ENCODE results near the gene IGSF3.
"Not testable (repeated sequence)": the region's sequence is repeated elsewhere in the genome, so short reads cannot be mapped to it uniquely, and the experiment has no call there.

The IGSF3 gene

GRCh38 chr1:116590359-116591005 lies 77.1 kb downstream of the IGSF3 start:
- not testable (repeated sequence) for H2AK5ac ChIP-seq (ENCODE audit: low read length); H3K9ac ChIP-seq (ENCODE audit: low read length); H4K5ac ChIP-seq (ENCODE audit: low read length); H3K4me3 ChIP-seq (ENCODE audit: low read length); H3K79me2 ChIP-seq (ENCODE audit: control insufficient read depth, insufficient read depth, low read length); H3K4me1 ChIP-seq (ENCODE audit: control insufficient read depth, low read depth, low read length); H4K8ac ChIP-seq (ENCODE audit: low read depth, low read length); H3K18ac ChIP-seq (ENCODE audit: low read length); H3K36me3 ChIP-seq (ENCODE audit: control insufficient read depth, insufficient read depth, low read length); H3K27ac ChIP-seq (ENCODE audit: low read depth, low read length); DNase-seq; H3K23ac ChIP-seq (ENCODE audit: low read length); H3K56ac ChIP-seq (ENCODE audit: low read length); H3K79me1 ChIP-seq (ENCODE audit: low read length); H2BK15ac ChIP-seq (replicated peaks; ENCODE audit: low read depth); H3K27me3 ChIP-seq (ENCODE audit: insufficient read depth, low read length, poor library complexity); H2BK120ac ChIP-seq (ENCODE audit: low read depth, low read length); H2BK5ac ChIP-seq (ENCODE audit: low read length); H3K4me2 ChIP-seq (ENCODE audit: low read length); H3K4ac ChIP-seq (ENCODE audit: low read depth, low read length)
- WGBS (ENCODE audit: extremely low coverage, insufficient coverage, low lambda C conversion rate): no CpG with 5 or more reads among the region's 6 CpGs

DNA sequence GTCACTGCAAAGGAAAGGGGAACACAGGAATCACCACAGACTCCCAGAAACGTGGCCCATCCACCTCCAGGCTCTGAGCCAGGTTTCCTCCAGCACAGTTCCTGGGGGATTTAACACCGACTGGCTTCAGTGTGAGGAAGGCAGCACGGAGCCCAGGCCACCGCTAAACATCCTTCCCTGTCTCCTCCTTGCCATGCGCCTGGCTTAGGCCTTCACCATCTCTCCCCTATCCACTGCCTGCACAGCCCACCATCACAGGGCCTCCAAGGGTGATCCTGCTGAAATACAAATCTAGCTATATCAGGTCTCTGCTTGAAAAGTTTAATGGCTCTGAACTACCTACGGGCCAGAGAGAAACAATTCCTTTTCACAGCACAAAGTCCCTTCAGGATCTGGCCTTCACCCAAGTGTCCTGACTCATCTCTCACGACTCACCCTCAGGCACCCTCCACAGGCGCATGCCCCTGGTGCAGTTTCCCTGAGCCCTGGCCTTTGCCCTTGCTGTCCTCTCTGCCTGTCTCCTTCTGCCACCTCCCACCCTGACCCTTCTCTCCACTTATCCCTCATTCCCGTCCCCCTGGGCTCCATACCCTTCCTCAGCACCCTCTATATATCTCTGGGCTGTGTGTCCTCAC lies 78.3 kb downstream of the IGSF3 start:
- not testable (repeated sequence) for H2AK5ac ChIP-seq (ENCODE audit: low read length); DNase-seq; H3K4me3 ChIP-seq (ENCODE audit: low read length); H3K23ac ChIP-seq (ENCODE audit: low read length); H4K8ac ChIP-seq (ENCODE audit: low read depth, low read length); H3K4me1 ChIP-seq (ENCODE audit: control insufficient read depth, low read depth, low read length); H3K9ac ChIP-seq (ENCODE audit: low read length); H2BK120ac ChIP-seq (ENCODE audit: low read depth, low read length); H3K27me3 ChIP-seq (ENCODE audit: insufficient read depth, low read length, poor library complexity); H2BK15ac ChIP-seq (replicated peaks; ENCODE audit: low read depth); H3K36me3 ChIP-seq (ENCODE audit: control insufficient read depth, insufficient read depth, low read length); H4K5ac ChIP-seq (ENCODE audit: low read length); H3K79me1 ChIP-seq (ENCODE audit: low read length); H3K4me2 ChIP-seq (ENCODE audit: low read length); H3K27ac ChIP-seq (ENCODE audit: low read depth, low read length); H3K56ac ChIP-seq (ENCODE audit: low read length); H3K18ac ChIP-seq (ENCODE audit: low read length); H2BK5ac ChIP-seq (ENCODE audit: low read length); H3K4ac ChIP-seq (ENCODE audit: low read depth, low read length); H3K79me2 ChIP-seq (ENCODE audit: control insufficient read depth, insufficient read depth, low read length)
- WGBS (ENCODE audit: extremely low coverage, insufficient coverage, low lambda C conversion rate): no CpG with 5 or more reads among the region's 9 CpGs

- Histone ChIP-seq H4K5ac (ENCODE audit: low read length) (no peak overlapping the region), H3K79me1 (ENCODE audit: low read length) (no peaks in the 10 kb centered on the region), H3K36me3 (ENCODE audit: control insufficient read depth, insufficient read depth, low read length) (no peaks in the 10 kb centered on the region), H3K9ac (ENCODE audit: low read length) (no peak overlapping the region), H3K4me3 (ENCODE audit: low read length) (no peak overlapping the region), H3K4ac (ENCODE audit: low read depth, low read length) (no peak overlapping the region), H3K18ac (ENCODE audit: low read length) (no peak overlapping the region), H2BK120ac (ENCODE audit: low read depth, low read length) (no peak overlapping the region), H4K8ac (ENCODE audit: low read depth, low read length) (no peak overlapping the region), H3K27me3 (ENCODE audit: insufficient read depth, low read length, poor library complexity) (no peaks in the 10 kb centered on the region), H3K56ac (ENCODE audit: low read length) (no peak overlapping the region), H2AK5ac (ENCODE audit: low read length) (no peak overlapping the region), H3K23ac (ENCODE audit: low read length) (no peak overlapping the region), H3K4me1 (ENCODE audit: control insufficient read depth, low read depth, low read length) (no peaks in the 10 kb centered on the region), H3K79me2 (ENCODE audit: control insufficient read depth, insufficient read depth, low read length) (no peaks in the 10 kb centered on the region), H2BK15ac (replicated peaks; ENCODE audit: low read depth) (no peak overlapping the region), H2BK5ac (ENCODE audit: low read length) (no peak overlapping the region), H3K4me2 (ENCODE audit: low read length) (no peak overlapping the region), H3K27ac (ENCODE audit: low read depth, low read length) (no peak overlapping the region)
- no CpG with 5 or more reads among the region's 5 CpGs for WGBS (ENCODE audit: extremely low coverage, insufficient coverage, low lambda C conversion rate)
- DNase-seq: no peak
Measured at GRCh38 chr1:116587501-116588227, 79.9 kb downstream of the IGSF3 start.

DNA sequence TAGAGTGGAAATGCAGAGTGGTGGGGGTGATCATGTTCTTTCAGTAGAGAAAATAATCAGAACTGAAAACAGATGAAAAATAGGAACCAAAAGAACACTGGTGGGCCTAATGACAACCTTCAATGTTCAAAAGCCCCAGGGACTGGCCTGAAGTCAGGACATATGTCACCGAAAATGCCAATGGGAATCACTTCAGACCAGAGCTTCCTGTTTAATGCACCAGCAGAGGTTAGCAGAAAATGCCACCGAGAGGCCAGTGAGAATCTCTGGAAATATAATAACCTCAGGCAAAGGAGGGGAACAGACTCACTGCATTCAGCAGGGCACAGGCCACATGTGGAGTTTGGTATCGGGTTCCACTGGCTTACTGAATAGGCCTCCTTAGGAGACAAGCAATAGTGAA lies 80.8 kb downstream of the IGSF3 start:
- H3K27me3 ChIP-seq (ENCODE audit: insufficient read depth, low read length, poor library complexity): no peaks in the 10 kb centered on the region
- H3K18ac ChIP-seq (ENCODE audit: low read length): no peak overlapping the region
- no peak overlapping the region for H3K4me2 ChIP-seq (ENCODE audit: low read length)
- H3K79me2 ChIP-seq (ENCODE audit: control insufficient read depth, insufficient read depth, low read length): no peaks in the 10 kb centered on the region
- H4K8ac ChIP-seq (ENCODE audit: low read depth, low read length): no peak overlapping the region
- no peak overlapping the region for H2BK120ac ChIP-seq (ENCODE audit: low read depth, low read length)
- whole genome bisulfite sequencing (ENCODE audit: extremely low coverage, insufficient coverage, low lambda C conversion rate): no CpG with 5 or more reads among the region's 3 CpGs
- H3K23ac ChIP-seq (ENCODE audit: low read length): no peak overlapping the region
- no peak overlapping the region for H3K56ac ChIP-seq (ENCODE audit: low read length)
- H3K4ac ChIP-seq (ENCODE audit: low read depth, low read length): no peak overlapping the region
- H2BK5ac ChIP-seq (ENCODE audit: low read length): no peak overlapping the region
- H3K9ac ChIP-seq (ENCODE audit: low read length): no peak overlapping the region
- peak; percentile 16 for DNase-seq
- no peak overlapping the region for H2BK15ac ChIP-seq (replicated peaks; ENCODE audit: low read depth)
- H4K5ac ChIP-seq (ENCODE audit: low read length): no peak overlapping the region
- no peaks in the 10 kb centered on the region for H3K36me3 ChIP-seq (ENCODE audit: control insufficient read depth, insufficient read depth, low read length)
- no peaks in the 10 kb centered on the region for H3K79me1 ChIP-seq (ENCODE audit: low read length)
- no peak overlapping the region for H3K4me3 ChIP-seq (ENCODE audit: low read length)
- H3K4me1 ChIP-seq (ENCODE audit: control insufficient read depth, low read depth, low read length): no peaks in the 10 kb centered on the region
- no peak overlapping the region for H3K27ac ChIP-seq (ENCODE audit: low read depth, low read length)
- H2AK5ac ChIP-seq (ENCODE audit: low read length): no peak overlapping the region

GRCh38 chr1:116585886-116586285 lies 81.6 kb downstream of the IGSF3 start:
- no peak overlapping the region for H3K9ac ChIP-seq (ENCODE audit: low read length)
- H3K79me1 ChIP-seq (ENCODE audit: low read length): no peaks in the 10 kb centered on the region
- H2BK120ac ChIP-seq (ENCODE audit: low read depth, low read length): no peak overlapping the region
- no CpG with 5 or more reads among the region's 1 CpG for WGBS (ENCODE audit: extremely low coverage, insufficient coverage, low lambda C conversion rate)
- H4K8ac ChIP-seq (ENCODE audit: low read depth, low read length): no peak overlapping the region
- H3K4me1 ChIP-seq (ENCODE audit: control insufficient read depth, low read depth, low read length): no peaks in the 10 kb centered on the region
- H3K27me3 ChIP-seq (ENCODE audit: insufficient read depth, low read length, poor library complexity): no peaks in the 10 kb centered on the region
- H2BK15ac ChIP-seq (replicated peaks; ENCODE audit: low read depth): no peak overlapping the region
- H2AK5ac ChIP-seq (ENCODE audit: low read length): no peak overlapping the region
- H3K23ac ChIP-seq (ENCODE audit: low read length): no peak overlapping the region
- no peaks in the 10 kb centered on the region for H3K36me3 ChIP-seq (ENCODE audit: control insufficient read depth, insufficient read depth, low read length)
- no peak overlapping the region for H3K4ac ChIP-seq (ENCODE audit: low read depth, low read length)
- H3K79me2 ChIP-seq (ENCODE audit: control insufficient read depth, insufficient read depth, low read length): no peaks in the 10 kb centered on the region
- no peak overlapping the region for H3K18ac ChIP-seq (ENCODE audit: low read length)
- no peak overlapping the region for H4K5ac ChIP-seq (ENCODE audit: low read length)
- no peak overlapping the region for H2BK5ac ChIP-seq (ENCODE audit: low read length)
- H3K4me2 ChIP-seq (ENCODE audit: low read length): no peak overlapping the region
- H3K4me3 ChIP-seq (ENCODE audit: low read length): no peak overlapping the region
- DNase-seq: no peak
- no peak overlapping the region for H3K27ac ChIP-seq (ENCODE audit: low read depth, low read length)
- H3K56ac ChIP-seq (ENCODE audit: low read length): no peak overlapping the region

Data from mesendoderm (in vitro differentiated cells).